Calu3 (cell line): ENCODE data around the gene FCHSD2. TPM values are rescaled to one million over a fixed set of nuclear protein-coding genes. Genes with fewer than 3 reads are reported as not detected.
"Not testable (repeated sequence)": the region's sequence is repeated elsewhere in the genome, so short reads cannot be mapped to it uniquely, and the experiment has no call there.

Experiments
- BruUV-seq: library from RNA; stranded (reverse); fragments of 400-500 nt; replicated peaks from 2 replicates; lab custom pipeline; 2021; lab: Mats Ljungman, UMichigan
- CTCF ChIA-PET: fragments of 300-600 bp; sonication (Branson Sonifier 250); formaldehyde crosslinking; loops from one replicate; lab custom pipeline; 2022; ENCODE audit warnings: antibody characterized with exemption; lab: Charles Lee
- DNase-seq: peaks from one replicate; pipeline ENCODE4 v3.0.0; 2022
- H3K27ac Mint-ChIP-seq: one replicate; pipeline ENCODE4 v1.8.0; 2022; ENCODE audit warnings: mixed read lengths; ENCODE audit not compliant: unreplicated experiment
- H3K27me3 Mint-ChIP-seq: one replicate; pipeline ENCODE4 v1.8.0; 2022; ENCODE audit warnings: mixed read lengths; ENCODE audit not compliant: unreplicated experiment
- H3K36me3 Mint-ChIP-seq: one replicate; pipeline ENCODE4 v1.8.0; 2022; ENCODE audit warnings: mild to moderate bottlenecking, moderate library complexity, mixed read lengths; ENCODE audit not compliant: insufficient read depth, unreplicated experiment
- H3K4me1 Mint-ChIP-seq: one replicate; pipeline ENCODE4 v1.8.0; 2022; ENCODE audit warnings: mild to moderate bottlenecking, low read depth, mixed read lengths; ENCODE audit not compliant: unreplicated experiment
- H3K4me3 Mint-ChIP-seq: one replicate; pipeline ENCODE4 v1.8.0; 2022; ENCODE audit warnings: mild to moderate bottlenecking, low read depth, moderate library complexity, mixed read lengths; ENCODE audit not compliant: unreplicated experiment
- H3K9me3 Mint-ChIP-seq: one replicate; pipeline ENCODE4 v1.8.0; 2022; ENCODE audit warnings: low read depth, mixed read lengths; ENCODE audit not compliant: unreplicated experiment
- CTCF ChIP-seq: fragments of 200-600 bp; IDR thresholded peaks from one replicate; pipeline ENCODE4 v1.8.0; 2022; ENCODE audit warnings: antibody characterized with exemption; ENCODE audit not compliant: unreplicated experiment
- intact Hi-C: fragments of 100-400 bp; cut with micrococcal nuclease; formaldehyde crosslinking; loops from one replicate; pipeline ENCODE4 v1.10.0; 2022; ENCODE audit not compliant: unreplicated experiment
- total RNA-seq: library from RNA; stranded (reverse); gene quantifications from 2 replicates; pipeline ENCODE4 v1.2.3, GENCODE V29; 2022

The FCHSD2 gene
- total RNA-seq, 1 experiment from 2014 or later: 16.2 TPM

- no peaks in the 10 kb centered on the region for H3K9me3 Mint-ChIP-seq
- no TSS peak for BruUV-seq
- H3K27ac Mint-ChIP-seq: no peak overlapping the region
- H3K36me3 Mint-ChIP-seq: no peaks in the 10 kb centered on the region
- H3K27me3 Mint-ChIP-seq: no peaks in the 10 kb centered on the region
- intact Hi-C loops: no loop called here
- DNase-seq: no peak
- no peak for TF ChIP-seq CTCF
- no peaks in the 10 kb centered on the region for H3K4me1 Mint-ChIP-seq
- CTCF ChIA-PET: no interaction called here
- no peak overlapping the region for H3K4me3 Mint-ChIP-seq
Observed at GRCh38 chr11:72918851-72919250, 223.3 kb downstream of the FCHSD2 start.

GRCh38 chr11:72912253-72912652 lies 229.9 kb downstream of the FCHSD2 start:
- CTCF ChIA-PET: no interaction called here
- Mint-ChIP-seq H3K9me3 (peaks cover 5% of the 10 kb centered on the region), H3K4me3 (no peak overlapping the region), H3K36me3 (no peaks in the 10 kb centered on the region), H3K27me3 (no peaks in the 10 kb centered on the region), H3K4me1 (no peaks in the 10 kb centered on the region), H3K27ac (no peak overlapping the region)
- intact Hi-C loops: no loop called here
- TF ChIP-seq CTCF: no peak
- no peak for DNase-seq
- BruUV-seq: no TSS peak

- DNase-seq, H3K27ac Mint-ChIP-seq, H3K4me3 Mint-ChIP-seq, H3K27me3 Mint-ChIP-seq, CTCF ChIA-PET, H3K9me3 Mint-ChIP-seq, BruUV-seq, H3K36me3 Mint-ChIP-seq, intact Hi-C loops, H3K4me1 Mint-ChIP-seq: not testable (repeated sequence)
Observed at GRCh38 chr11:72909558-72910388, 232.3 kb downstream of the FCHSD2 start.

- DNase-seq: no peak
- H3K9me3 Mint-ChIP-seq: peaks cover 7% of the 10 kb centered on the region
- intact Hi-C loops: no loop called here
- H3K4me3 Mint-ChIP-seq: no peak overlapping the region
- H3K27me3 Mint-ChIP-seq: no peaks in the 10 kb centered on the region
- no TSS peak for BruUV-seq
- H3K36me3 Mint-ChIP-seq: no peaks in the 10 kb centered on the region
- H3K4me1 Mint-ChIP-seq: no peaks in the 10 kb centered on the region
- CTCF ChIA-PET: interaction anchor here (0.7 kb wide), 1 partner anchor 524 kb away, joined by 4 read pairs; no protein-coding TSS in a partner anchor
- H3K27ac Mint-ChIP-seq: no peak overlapping the region
- TF ChIP-seq CTCF: no peak
Observed at GRCh38 chr11:72908032-72908676, 234.0 kb downstream of the FCHSD2 start.
